ENCODE measurements around the gene CDH5. TPM values are rescaled to one million over a fixed set of nuclear protein-coding genes. Genes with fewer than 3 reads are reported as not detected.

CDH5 gene
- total and polyA plus RNA-seq, 2 of the 13 experiments (the other 11 are each of a cell fraction or from before 2014, with no cell fraction given): 0.71 to 1.1 TPM

- no peaks in the 10 kb centered on the region for H4K20me1 ChIP-seq (ENCODE audit: insufficient read depth, low read length)
These were observed 11.0 kb upstream of the CDH5 start for GRCh38 chr16:66355526-66355925.

More at GRCh38 chr16:66355526-66355925, 11.0 kb upstream of the CDH5 start:
- 43% methylated on average over 8 of the region's 8 CpGs for WGBS (ENCODE audit: low lambda C conversion rate)
- in situ Hi-C loops (cut with HindIII; ENCODE audit: extremely low pct_ligation_motif_present, low pct_unique_long_range_greater_than_20kb): no loop called here
- BruUV-seq (replicated peaks): no TSS peak
- Histone ChIP-seq H3K9me3 (ENCODE audit: low read length) (no peaks in the 10 kb centered on the region), H3K27ac (ENCODE audit: extremely low read length, insufficient read depth, low read length) (no peak overlapping the region), H3K79me2 (ENCODE audit: insufficient read depth, low read length) (no peaks in the 10 kb centered on the region), H2AFZ (ENCODE audit: low read length) (no peak overlapping the region), H3K27me3 (ENCODE audit: control insufficient read depth in 1 of 2, insufficient read depth in 2 of 2, low read length in 2 of 2) (peaks cover 6 to 38% of the 10 kb centered on the region in 2 experiments; a peak in 4 of 5 replicates), H3K4me2 (ENCODE audit: low read depth, low read length) (no peak overlapping the region), H3K4me1 (ENCODE audit: insufficient read depth, low read length) (peaks cover 18% of the 10 kb centered on the region), H3K36me3 (replicated peaks in 1 of 2; ENCODE audit: control insufficient read depth in 1 of 2, insufficient read depth in 2 of 2, low read length in 2 of 2) (no peaks in the 10 kb centered on the region), H3K9ac (ENCODE audit: insufficient read depth, low read depth, low read length) (no peak overlapping the region), H3K4me3 (replicated peaks in 1 of 3; ENCODE audit: insufficient read depth in 1 of 3, low read depth in 2 of 3, low read length in 3 of 3) (no peak overlapping the region)
- ChIA-PET CTCF (ENCODE audit: low intra/inter-chr PET ratio, low total read pairs) (no interaction called here), POLR2A (interaction anchor here (0.9 kb wide), 1 partner anchor 234 kb away, joined by 3 read pairs; no protein-coding TSS in a partner anchor)
- intact Hi-C loops (cut with micrococcal nuclease; ENCODE audit: unreplicated experiment): no loop called here
- no peak for ATAC-seq
- FAIRE-seq: no peak
- TF ChIP-seq SRSF4 (IDR thresholded peaks at IDR 0.05; ENCODE audit: low read depth, low read length, poor library complexity, severe bottlenecking) (no peak), NFATC3 (CRISPR knock-in tag; IDR thresholded peaks at IDR 0.05) (no peak), ZNF282 (IDR thresholded peaks at IDR 0.05; ENCODE audit: partially characterized antibody) (no peak), ZFP1 (CRISPR knock-in tag; IDR thresholded peaks at IDR 0.05) (no peak), RAD51 (IDR thresholded peaks at IDR 0.05; ENCODE audit: borderline replicate concordance) (no peak), FOXA1 (IDR thresholded peaks at IDR 0.05) (no peak), FOXA1 (CRISPR knock-in tag; IDR thresholded peaks at IDR 0.05) (no peak), ZNF362 (CRISPR knock-in tag; IDR thresholded peaks at IDR 0.05; ENCODE audit: borderline replicate concordance) (no peak), HOXA5 (CRISPR knock-in tag; IDR thresholded peaks at IDR 0.05) (no peak), PHF20 (CRISPR knock-in tag; IDR thresholded peaks at IDR 0.05) (no peak), ZBTB38 (CRISPR knock-in tag; IDR thresholded peaks at IDR 0.05) (no peak)
- TF ChIP-seq, protein P1, sequence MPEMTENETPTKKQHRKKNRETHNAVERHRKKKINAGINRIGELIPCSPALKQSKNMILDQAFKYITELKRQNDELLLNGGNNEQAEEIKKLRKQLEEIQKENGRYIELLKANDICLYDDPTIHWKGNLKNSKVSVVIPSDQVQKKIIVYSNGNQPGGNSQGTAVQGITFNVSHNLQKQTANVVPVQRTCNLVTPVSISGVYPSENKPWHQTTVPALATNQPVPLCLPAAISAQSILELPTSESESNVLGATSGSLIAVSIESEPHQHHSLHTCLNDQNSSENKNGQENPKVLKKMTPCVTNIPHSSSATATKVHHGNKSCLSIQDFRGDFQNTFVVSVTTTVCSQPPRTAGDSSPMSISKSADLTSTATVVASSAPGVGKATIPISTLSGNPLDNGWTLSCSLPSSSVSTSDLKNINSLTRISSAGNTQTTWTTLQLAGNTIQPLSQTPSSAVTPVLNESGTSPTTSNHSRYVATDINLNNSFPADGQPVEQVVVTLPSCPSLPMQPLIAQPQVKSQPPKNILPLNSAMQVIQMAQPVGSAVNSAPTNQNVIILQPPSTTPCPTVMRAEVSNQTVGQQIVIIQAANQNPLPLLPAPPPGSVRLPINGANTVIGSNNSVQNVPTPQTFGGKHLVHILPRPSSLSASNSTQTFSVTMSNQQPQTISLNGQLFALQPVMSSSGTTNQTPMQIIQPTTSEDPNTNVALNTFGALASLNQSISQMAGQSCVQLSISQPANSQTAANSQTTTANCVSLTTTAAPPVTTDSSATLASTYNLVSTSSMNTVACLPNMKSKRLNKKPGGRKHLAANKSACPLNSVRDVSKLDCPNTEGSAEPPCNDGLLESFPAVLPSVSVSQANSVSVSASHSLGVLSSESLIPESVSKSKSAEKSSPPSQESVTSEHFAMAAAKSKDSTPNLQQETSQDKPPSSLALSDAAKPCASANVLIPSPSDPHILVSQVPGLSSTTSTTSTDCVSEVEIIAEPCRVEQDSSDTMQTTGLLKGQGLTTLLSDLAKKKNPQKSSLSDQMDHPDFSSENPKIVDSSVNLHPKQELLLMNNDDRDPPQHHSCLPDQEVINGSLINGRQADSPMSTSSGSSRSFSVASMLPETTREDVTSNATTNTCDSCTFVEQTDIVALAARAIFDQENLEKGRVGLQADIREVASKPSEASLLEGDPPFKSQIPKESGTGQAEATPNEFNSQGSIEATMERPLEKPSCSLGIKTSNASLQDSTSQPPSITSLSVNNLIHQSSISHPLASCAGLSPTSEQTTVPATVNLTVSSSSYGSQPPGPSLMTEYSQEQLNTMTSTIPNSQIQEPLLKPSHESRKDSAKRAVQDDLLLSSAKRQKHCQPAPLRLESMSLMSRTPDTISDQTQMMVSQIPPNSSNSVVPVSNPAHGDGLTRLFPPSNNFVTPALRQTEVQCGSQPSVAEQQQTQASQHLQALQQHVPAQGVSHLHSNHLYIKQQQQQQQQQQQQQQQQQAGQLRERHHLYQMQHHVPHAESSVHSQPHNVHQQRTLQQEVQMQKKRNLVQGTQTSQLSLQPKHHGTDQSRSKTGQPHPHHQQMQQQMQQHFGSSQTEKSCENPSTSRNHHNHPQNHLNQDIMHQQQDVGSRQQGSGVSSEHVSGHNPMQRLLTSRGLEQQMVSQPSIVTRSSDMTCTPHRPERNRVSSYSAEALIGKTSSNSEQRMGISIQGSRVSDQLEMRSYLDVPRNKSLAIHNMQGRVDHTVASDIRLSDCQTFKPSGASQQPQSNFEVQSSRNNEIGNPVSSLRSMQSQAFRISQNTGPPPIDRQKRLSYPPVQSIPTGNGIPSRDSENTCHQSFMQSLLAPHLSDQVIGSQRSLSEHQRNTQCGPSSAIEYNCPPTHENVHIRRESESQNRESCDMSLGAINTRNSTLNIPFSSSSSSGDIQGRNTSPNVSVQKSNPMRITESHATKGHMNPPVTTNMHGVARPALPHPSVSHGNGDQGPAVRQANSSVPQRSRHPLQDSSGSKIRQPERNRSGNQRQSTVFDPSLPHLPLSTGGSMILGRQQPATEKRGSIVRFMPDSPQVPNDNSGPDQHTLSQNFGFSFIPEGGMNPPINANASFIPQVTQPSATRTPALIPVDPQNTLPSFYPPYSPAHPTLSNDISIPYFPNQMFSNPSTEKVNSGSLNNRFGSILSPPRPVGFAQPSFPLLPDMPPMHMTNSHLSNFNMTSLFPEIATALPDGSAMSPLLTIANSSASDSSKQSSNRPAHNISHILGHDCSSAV (CRISPR knock-in tag; IDR thresholded peaks at IDR 0.05; ENCODE audit: borderline replicate concordance): no peak
- no peak for DNase-seq (ENCODE audit: low spot score)

Data from HepG2 (cell line).